ENCODE measurements around the gene TMEM38A. TPM values are rescaled to one million over a fixed set of nuclear protein-coding genes. Genes with fewer than 3 reads are reported as not detected.
A peak's percentile ranks its signal among the peaks of the same experiment; 100 is the strongest.
"Not testable (repeated sequence)": the region's sequence is repeated elsewhere in the genome, so short reads cannot be mapped to it uniquely, and the experiment has no call there.

Gene TMEM38A
- total and polyA plus RNA-seq, 9 of the 15 experiments (the other 6 are each of a cell fraction or from before 2014, with no cell fraction given): 0.35 to 2.1 (median 1.2) TPM

DNA sequence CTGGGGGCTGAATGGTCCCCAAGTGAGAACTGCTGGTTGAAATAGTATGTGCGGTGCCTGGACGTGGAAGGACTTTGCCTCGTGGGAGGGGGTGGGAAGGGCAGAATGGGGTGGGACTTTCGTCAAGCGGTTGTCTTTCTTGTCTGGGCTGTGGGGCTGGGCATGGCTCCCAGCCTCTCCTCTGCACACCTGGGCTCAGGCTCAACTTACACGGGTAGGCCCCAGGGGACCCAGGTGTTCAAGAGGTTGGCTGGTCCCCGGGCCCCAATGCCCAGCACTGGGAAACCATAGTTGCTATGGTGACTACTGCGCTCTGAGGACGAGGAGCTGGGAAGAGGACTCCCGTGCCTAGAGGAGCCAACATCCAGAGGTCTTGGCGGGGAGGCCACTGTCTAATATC lies 66.0 kb downstream of the TMEM38A start:
- 3% methylated on average over 10 of the region's 11 CpGs for WGBS (ENCODE audit: insufficient coverage, low coverage, missing lambda C conversion rate)
- Histone ChIP-seq H2AFZ (ENCODE audit: low read depth, low read length) (no peak overlapping the region), H3K9ac (ENCODE audit: insufficient read depth in 1 of 2, low read depth in 2 of 2, low read length in 2 of 2) (no peak overlapping the region), H3K27me3 (ENCODE audit: control insufficient read depth in 2 of 2, insufficient read depth in 2 of 2, low read length in 2 of 2) (peaks cover 7 to 20% of the 10 kb centered on the region in 2 experiments; a peak in 4 of 5 replicates), H3K4me3 (no peak overlapping the region), H4K20me1 (replicated peaks; ENCODE audit: control insufficient read depth, insufficient read depth, low read length) (no peaks in the 10 kb centered on the region), H3K79me2 (ENCODE audit: control insufficient read depth, insufficient read depth, low read length) (no peaks in the 10 kb centered on the region), H3K9me3 (replicated peaks; ENCODE audit: control insufficient read depth, insufficient read depth, low read depth, low read length) (no peaks in the 10 kb centered on the region), H3K9me1 (ENCODE audit: control insufficient read depth, insufficient read depth, low read length) (no peaks in the 10 kb centered on the region), H3K27ac (ENCODE audit: extremely low read depth, low read depth, low read length) (no peak overlapping the region), H3K4me2 (ENCODE audit: insufficient read depth, low read length) (no peak overlapping the region), H3K4me1 (replicated peaks in 1 of 2; ENCODE audit: control insufficient read depth in 2 of 2, insufficient read depth in 2 of 2, low read length in 2 of 2) (peaks cover 0 to 5% of the 10 kb centered on the region in 2 experiments; a peak in 2 of 5 replicates), H3K36me3 (ENCODE audit: control insufficient read depth, insufficient read depth, low read length) (no peaks in the 10 kb centered on the region)
- CTCF ChIA-PET (ENCODE audit: low intra/inter-chr PET ratio): no interaction called here
- ATAC-seq: no peak
- in situ Hi-C loops (cut with MboI) (no loop called here), intact Hi-C loops (cut with micrococcal nuclease) (no loop called here)
- no peak for DNase-seq (ENCODE audit: extremely low read depth in 1 of 4, low spot score in 3 of 4)
- BruUV-seq (replicated peaks): no TSS peak
- POLR2A ChIA-PET: interaction anchor here (0.6 to 1.3 kb wide), 2 partner anchors 26 to 85 kb away, joined by 3 read pairs; no protein-coding TSS in a partner anchor
- TF ChIP-seq RBBP5 (IDR thresholded peaks at IDR 0.05; ENCODE audit: borderline replicate concordance, insufficient read depth, low read length, poor library complexity, severe bottlenecking) (no peak), KLF13 (tag; IDR thresholded peaks at IDR 0.05; ENCODE audit: borderline replicate concordance, low read depth) (no peak), MEIS2 (IDR thresholded peaks at IDR 0.05; ENCODE audit: partially characterized antibody) (no peak), RFX1 (IDR thresholded peaks at IDR 0.05) (peak; percentile 30; the same call in 1 of the 2 replicates), KLF1 (tag; IDR thresholded peaks at IDR 0.05) (no peak)
- TF ChIP-seq, protein P1, sequence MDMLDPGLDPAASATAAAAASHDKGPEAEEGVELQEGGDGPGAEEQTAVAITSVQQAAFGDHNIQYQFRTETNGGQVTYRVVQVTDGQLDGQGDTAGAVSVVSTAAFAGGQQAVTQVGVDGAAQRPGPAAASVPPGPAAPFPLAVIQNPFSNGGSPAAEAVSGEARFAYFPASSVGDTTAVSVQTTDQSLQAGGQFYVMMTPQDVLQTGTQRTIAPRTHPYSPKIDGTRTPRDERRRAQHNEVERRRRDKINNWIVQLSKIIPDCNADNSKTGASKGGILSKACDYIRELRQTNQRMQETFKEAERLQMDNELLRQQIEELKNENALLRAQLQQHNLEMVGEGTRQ (CRISPR knock-in tag; IDR thresholded peaks at IDR 0.05): no peak
- no peak for FAIRE-seq

DNA sequence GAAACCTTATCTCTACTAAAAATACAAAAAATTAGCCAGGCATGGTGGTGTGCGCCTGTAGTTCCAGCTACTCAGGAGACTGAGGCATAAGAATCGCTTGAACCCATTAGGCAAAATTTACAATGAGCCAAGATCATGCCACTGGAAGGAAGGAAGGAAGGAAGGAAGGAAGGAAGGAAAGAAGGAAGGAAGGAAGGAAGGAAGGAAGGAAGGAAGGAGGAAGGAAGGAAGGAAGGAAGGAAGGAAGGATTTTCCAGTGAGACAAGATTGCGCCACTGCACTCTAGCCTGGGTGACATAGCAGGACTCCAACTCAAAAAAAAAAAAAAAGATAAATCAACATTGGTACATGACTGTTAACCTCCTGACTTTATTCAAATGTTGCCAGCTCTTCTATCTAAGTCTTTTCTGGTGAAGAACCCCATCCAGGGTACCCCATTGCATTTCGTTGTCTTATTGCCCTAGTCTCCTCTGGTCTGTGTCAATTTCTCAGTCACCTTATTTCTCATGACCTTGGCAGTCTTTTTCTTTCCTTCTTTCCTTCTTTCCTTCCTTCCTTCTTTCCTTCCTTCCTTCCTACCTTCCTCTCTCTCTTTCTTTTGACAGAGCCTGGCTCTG lies 74.8 kb downstream of the TMEM38A start:
- H3K9ac ChIP-seq (ENCODE audit: insufficient read depth in 1 of 2, low read depth in 2 of 2, low read length in 2 of 2); H2AFZ ChIP-seq (ENCODE audit: low read depth, low read length); in situ Hi-C loops (cut with MboI); H3K4me1 ChIP-seq (replicated peaks in 1 of 2; ENCODE audit: control insufficient read depth in 2 of 2, insufficient read depth in 2 of 2, low read length in 2 of 2); ATAC-seq; H4K20me1 ChIP-seq (replicated peaks; ENCODE audit: control insufficient read depth, insufficient read depth, low read length); intact Hi-C loops (cut with micrococcal nuclease); CTCF ChIA-PET (ENCODE audit: low intra/inter-chr PET ratio); H3K4me3 ChIP-seq; DNase-seq (ENCODE audit: extremely low read depth in 1 of 4, low spot score in 3 of 4); FAIRE-seq; H3K36me3 ChIP-seq (ENCODE audit: control insufficient read depth, insufficient read depth, low read length); H3K27me3 ChIP-seq (ENCODE audit: control insufficient read depth in 2 of 2, insufficient read depth in 2 of 2, low read length in 2 of 2); H3K4me2 ChIP-seq (ENCODE audit: insufficient read depth, low read length); H3K9me3 ChIP-seq (replicated peaks; ENCODE audit: control insufficient read depth, insufficient read depth, low read depth, low read length); H3K27ac ChIP-seq (ENCODE audit: extremely low read depth, low read depth, low read length); H3K9me1 ChIP-seq (ENCODE audit: control insufficient read depth, insufficient read depth, low read length); BruUV-seq (replicated peaks); H3K79me2 ChIP-seq (ENCODE audit: control insufficient read depth, insufficient read depth, low read length): not testable (repeated sequence)
- WGBS (ENCODE audit: insufficient coverage, low coverage, missing lambda C conversion rate): 0% methylated on average over 2 of the region's 4 CpGs
- POLR2A ChIA-PET: interaction anchor here (0.6 kb wide), 2 partner anchors 10 to 1021 kb away, joined by 3 read pairs; no protein-coding TSS in a partner anchor
